ENCODE data around the gene ZNF302. TPM values are rescaled to one million over a fixed set of nuclear protein-coding genes. Genes with fewer than 3 reads are reported as not detected.
"Not testable (repeated sequence)": the region's sequence is repeated elsewhere in the genome, so short reads cannot be mapped to it uniquely, and the experiment has no call there.

ZNF302 gene
- total RNA-seq, 1 experiment from 2014 or later: 27.7 TPM

DNA sequence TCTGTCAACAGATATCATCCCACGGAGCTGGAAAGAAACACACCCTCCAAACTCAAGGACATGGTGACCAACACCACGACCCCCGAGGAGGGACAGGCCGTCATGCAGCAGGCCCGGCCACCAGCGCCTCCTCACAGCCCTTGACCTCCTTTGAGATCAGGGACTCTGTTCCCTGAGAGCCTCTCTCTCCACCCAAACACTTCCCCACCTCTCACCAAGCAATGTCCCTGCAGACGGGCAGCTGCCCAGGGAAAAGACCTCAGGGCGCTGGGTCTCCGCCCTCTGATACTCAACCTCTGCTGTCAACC, 10.6 kb upstream of the ZNF302 start:
- Histone ChIP-seq H3K36me3 (ENCODE audit: insufficient read depth, low read length, poor library complexity, severe bottlenecking) (no peaks in the 10 kb centered on the region), H3K27me3 (replicated peaks; ENCODE audit: insufficient read depth, low read depth, low read length, poor library complexity) (no peaks in the 10 kb centered on the region), H3K27ac (ENCODE audit: low read depth, low read length, poor library complexity, severe bottlenecking) (no peak overlapping the region), H3K4me3 (ENCODE audit: low read depth, low read length, poor library complexity, severe bottlenecking) (no peak overlapping the region), H3K4me1 (ENCODE audit: insufficient read depth, low read length, poor library complexity, severe bottlenecking) (no peaks in the 10 kb centered on the region), H3K9me3 (ENCODE audit: low read depth, low read length, poor library complexity, severe bottlenecking) (no peaks in the 10 kb centered on the region)
- intact Hi-C loops (cut with micrococcal nuclease; ENCODE audit: unreplicated experiment): no loop called here
- POLR2A ChIA-PET (ENCODE audit: low non-redundant PET): no interaction called here
- no peak for DNase-seq (ENCODE audit: low spot score)
- CTCF ChIA-PET: no interaction called here
- no TSS peak for BruUV-seq (replicated peaks)
- TF ChIP-seq EZH2 (IDR thresholded peaks at IDR 0.05; ENCODE audit: borderline replicate concordance, low read depth, low read length, poor library complexity, severe bottlenecking): no peak
- TF ChIP-seq, protein P1, sequence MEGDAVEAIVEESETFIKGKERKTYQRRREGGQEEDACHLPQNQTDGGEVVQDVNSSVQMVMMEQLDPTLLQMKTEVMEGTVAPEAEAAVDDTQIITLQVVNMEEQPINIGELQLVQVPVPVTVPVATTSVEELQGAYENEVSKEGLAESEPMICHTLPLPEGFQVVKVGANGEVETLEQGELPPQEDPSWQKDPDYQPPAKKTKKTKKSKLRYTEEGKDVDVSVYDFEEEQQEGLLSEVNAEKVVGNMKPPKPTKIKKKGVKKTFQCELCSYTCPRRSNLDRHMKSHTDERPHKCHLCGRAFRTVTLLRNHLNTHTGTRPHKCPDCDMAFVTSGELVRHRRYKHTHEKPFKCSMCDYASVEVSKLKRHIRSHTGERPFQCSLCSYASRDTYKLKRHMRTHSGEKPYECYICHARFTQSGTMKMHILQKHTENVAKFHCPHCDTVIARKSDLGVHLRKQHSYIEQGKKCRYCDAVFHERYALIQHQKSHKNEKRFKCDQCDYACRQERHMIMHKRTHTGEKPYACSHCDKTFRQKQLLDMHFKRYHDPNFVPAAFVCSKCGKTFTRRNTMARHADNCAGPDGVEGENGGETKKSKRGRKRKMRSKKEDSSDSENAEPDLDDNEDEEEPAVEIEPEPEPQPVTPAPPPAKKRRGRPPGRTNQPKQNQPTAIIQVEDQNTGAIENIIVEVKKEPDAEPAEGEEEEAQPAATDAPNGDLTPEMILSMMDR (conservative IDR thresholded peaks at IDR 0.05; ENCODE audit: low read depth, low read length): no peak

DNA sequence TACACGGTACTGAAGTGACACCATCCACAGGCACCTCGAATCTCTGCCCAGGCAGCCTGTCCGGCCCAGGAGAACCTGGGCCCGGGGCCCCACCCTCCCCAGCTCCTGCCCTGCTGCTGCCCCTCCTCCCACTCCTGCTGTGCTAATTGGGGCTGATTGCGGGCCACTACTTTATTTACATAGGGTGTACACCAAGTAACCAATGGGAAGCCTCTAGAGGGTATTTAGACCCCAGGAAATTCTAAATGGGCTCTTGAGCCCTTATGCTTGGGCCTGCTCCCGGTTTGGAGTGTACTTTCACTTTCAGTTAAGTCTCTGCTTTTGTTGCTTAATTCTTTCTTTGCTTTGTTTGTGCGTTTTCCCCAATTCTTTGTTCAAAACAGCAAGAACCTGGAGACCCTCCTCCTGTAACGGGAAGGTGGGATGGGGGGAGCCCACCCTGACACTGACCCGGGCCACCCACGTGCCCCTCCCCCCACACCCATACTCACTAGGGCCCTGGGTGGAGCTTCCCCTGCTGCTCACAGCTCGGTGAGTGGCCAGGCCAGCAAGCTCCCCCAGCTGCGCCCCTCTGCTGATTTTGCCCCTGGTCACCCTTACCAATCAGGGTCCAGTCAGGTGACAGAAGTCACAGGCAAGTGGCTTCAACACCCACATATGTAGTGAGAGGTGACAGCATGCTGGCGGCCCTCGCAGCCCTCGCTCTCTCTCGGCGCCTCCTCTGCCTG, 10.0 kb upstream of the ZNF302 start:
- Histone ChIP-seq H3K4me1 (ENCODE audit: insufficient read depth, low read length, poor library complexity, severe bottlenecking) (no peaks in the 10 kb centered on the region), H3K27ac (ENCODE audit: low read depth, low read length, poor library complexity, severe bottlenecking) (peak overlapping the region; percentile 24), H3K36me3 (ENCODE audit: insufficient read depth, low read length, poor library complexity, severe bottlenecking) (no peaks in the 10 kb centered on the region), H3K4me3 (ENCODE audit: low read depth, low read length, poor library complexity, severe bottlenecking) (peak overlapping the region; percentile 25), H3K27me3 (replicated peaks; ENCODE audit: insufficient read depth, low read depth, low read length, poor library complexity) (no peaks in the 10 kb centered on the region), H3K9me3 (ENCODE audit: low read depth, low read length, poor library complexity, severe bottlenecking) (no peaks in the 10 kb centered on the region)
- TF ChIP-seq, protein P1 (conservative IDR thresholded peaks at IDR 0.05; ENCODE audit: low read depth, low read length): no peak
- no peak for TF ChIP-seq EZH2 (IDR thresholded peaks at IDR 0.05; ENCODE audit: borderline replicate concordance, low read depth, low read length, poor library complexity, severe bottlenecking)
- intact Hi-C loops (cut with micrococcal nuclease; ENCODE audit: unreplicated experiment): no loop called here
- POLR2A ChIA-PET (ENCODE audit: low non-redundant PET): no interaction called here
- CTCF ChIA-PET: no interaction called here
- peak; percentile 16 for DNase-seq (ENCODE audit: low spot score)
- no TSS peak for BruUV-seq (replicated peaks)

DNA sequence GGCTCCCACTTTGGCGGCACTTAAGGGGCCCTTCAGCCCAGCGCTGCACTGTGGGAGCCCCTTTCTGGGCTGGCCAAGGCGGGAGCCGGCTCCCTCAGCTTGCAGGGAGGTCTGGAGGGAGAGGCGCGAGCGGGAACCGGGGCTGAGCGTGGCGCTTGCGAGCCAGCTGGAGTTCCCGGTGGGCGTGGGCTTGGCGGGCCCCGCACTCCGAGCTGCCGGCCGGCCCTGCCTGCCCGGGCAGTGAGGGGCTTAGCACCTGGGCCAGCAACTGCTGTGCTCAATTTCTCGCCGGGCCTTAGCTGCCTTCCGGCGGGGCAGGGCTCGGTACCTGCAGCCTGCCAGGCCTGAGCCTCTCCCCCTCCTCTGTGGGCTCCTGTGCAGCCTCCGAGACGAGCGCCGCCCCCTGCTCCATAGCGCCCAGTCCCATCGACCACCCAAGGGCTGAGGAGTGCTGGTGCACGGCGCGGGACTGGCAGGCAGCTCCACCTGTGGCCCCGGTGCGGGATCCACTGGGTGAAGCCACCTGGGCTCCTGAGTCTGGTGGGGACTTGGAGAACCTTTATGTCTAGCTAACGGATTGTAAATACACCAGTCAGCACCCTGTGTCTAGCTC, 9.3 kb upstream of the ZNF302 start:
- POLR2A ChIA-PET (ENCODE audit: low non-redundant PET); H3K4me3 ChIP-seq (ENCODE audit: low read depth, low read length, poor library complexity, severe bottlenecking); H3K27me3 ChIP-seq (replicated peaks; ENCODE audit: insufficient read depth, low read depth, low read length, poor library complexity); H3K36me3 ChIP-seq (ENCODE audit: insufficient read depth, low read length, poor library complexity, severe bottlenecking); CTCF ChIA-PET; DNase-seq (ENCODE audit: low spot score); intact Hi-C loops (cut with micrococcal nuclease; ENCODE audit: unreplicated experiment); H3K4me1 ChIP-seq (ENCODE audit: insufficient read depth, low read length, poor library complexity, severe bottlenecking); H3K9me3 ChIP-seq (ENCODE audit: low read depth, low read length, poor library complexity, severe bottlenecking); BruUV-seq (replicated peaks); H3K27ac ChIP-seq (ENCODE audit: low read depth, low read length, poor library complexity, severe bottlenecking): not testable (repeated sequence)

DNA sequence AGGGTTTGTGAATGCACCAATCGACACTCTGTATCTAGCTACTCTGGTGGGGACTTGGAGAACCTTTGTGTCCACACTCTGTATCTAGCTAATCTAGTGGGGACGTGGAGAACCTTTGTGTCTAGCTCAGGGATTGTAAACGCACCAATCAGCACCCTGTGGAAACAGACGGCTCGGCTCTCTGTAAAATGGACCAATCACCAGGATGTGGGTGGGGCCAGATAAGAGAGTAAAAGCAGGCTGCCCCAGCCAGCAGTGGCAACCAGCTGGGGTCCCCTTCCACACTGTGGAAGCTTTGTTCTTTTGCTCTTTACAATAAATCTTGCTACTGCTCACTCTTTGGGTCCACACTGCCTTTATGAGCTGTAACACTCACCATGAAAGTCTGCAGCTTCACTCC, 8.8 kb upstream of the ZNF302 start:
- BruUV-seq (replicated peaks); H3K4me3 ChIP-seq (ENCODE audit: low read depth, low read length, poor library complexity, severe bottlenecking); H3K9me3 ChIP-seq (ENCODE audit: low read depth, low read length, poor library complexity, severe bottlenecking); intact Hi-C loops (cut with micrococcal nuclease; ENCODE audit: unreplicated experiment); H3K36me3 ChIP-seq (ENCODE audit: insufficient read depth, low read length, poor library complexity, severe bottlenecking); DNase-seq (ENCODE audit: low spot score); H3K4me1 ChIP-seq (ENCODE audit: insufficient read depth, low read length, poor library complexity, severe bottlenecking); H3K27me3 ChIP-seq (replicated peaks; ENCODE audit: insufficient read depth, low read depth, low read length, poor library complexity); CTCF ChIA-PET; H3K27ac ChIP-seq (ENCODE audit: low read depth, low read length, poor library complexity, severe bottlenecking); POLR2A ChIA-PET (ENCODE audit: low non-redundant PET): not testable (repeated sequence)

Measured in A673 (cell line).